Measurements from ENCODE around the gene SIDT2.

- no peak for TF ChIP-seq CTCF (IDR thresholded peaks at IDR 0.05; ENCODE audit: poor library complexity, severe bottlenecking)
- no peak for TF ChIP-seq POLR2AphosphoS5 (IDR thresholded peaks at IDR 0.05)
- no peak for TF ChIP-seq EP300 (conservative IDR thresholded peaks at IDR 0.05; ENCODE audit: poor library complexity, severe bottlenecking)
- no peak for TF ChIP-seq TAF1 (IDR thresholded peaks at IDR 0.05; ENCODE audit: low read depth)
Observed at GRCh38 chr11:117212697-117213355, 34.3 kb downstream of the SIDT2 start.

All from neural cell (in vitro differentiated cells).